GM18868 (cell line): ENCODE data around the gene ACER3.

Experiments
- ATAC-seq: cut with Tn5 transposase; IDR thresholded peaks from one replicate; pipeline ENCODE4 v1.9.1; 2021; ENCODE audit warnings: mild to moderate bottlenecking, moderate library complexity; ENCODE audit not compliant: unreplicated experiment

The ACER3 gene

DNA sequence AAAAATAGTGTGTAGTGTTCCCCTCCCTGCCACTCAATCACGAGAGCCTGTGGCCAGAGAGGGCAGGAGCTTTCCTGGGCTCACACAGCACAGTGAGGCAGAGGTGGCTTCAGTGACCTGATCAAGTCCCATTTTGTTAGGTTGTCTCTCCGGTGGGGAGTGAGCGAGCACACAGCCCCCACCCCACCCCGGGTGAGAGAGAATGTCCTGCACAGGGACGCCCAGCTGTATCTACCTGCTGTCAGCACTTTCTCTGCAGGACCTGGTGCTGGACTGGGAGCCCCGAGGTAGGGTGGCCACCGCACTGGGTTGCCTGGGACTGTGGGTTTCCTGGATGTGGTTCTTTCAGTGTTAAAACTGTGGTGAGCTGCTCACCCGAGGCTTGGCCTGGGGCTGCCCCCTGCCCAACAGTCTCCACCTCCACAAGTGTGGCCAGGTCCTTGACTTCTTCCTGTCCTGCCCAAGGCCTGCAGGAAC lies 212.2 kb downstream of the ACER3 start:
- ATAC-seq, result no peak

DNA sequence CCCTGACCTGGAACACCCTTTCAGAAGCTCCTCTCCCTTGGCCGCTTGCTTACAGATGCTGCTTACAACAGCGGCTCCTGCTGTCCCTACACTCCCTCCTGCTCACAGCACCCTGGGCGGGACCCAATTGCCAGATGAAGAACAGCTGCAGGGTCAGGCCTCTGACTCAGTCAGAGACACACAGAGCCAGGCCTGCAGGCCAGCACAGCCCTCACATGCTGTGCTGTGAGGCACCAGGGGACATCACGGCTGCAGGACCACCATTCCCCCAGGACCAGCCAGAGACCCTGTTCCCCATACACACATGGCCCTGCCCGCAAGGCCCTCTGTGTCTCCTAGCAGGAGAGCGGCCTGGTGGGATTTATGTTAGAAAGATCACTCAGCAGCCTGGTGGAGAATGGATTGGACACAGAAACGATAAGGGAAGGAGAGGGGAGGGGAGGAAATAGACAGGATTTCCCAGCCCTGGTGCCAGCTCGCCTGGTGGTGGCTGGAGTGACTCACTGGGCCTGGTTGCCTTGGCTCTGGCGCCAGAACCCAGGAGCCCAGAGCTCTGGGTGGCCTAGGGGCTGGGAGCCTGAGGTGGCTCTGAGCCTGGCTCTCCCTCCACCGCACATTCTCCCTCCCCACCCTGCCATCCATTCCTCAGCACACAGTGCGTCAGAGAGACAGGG lies 212.7 kb downstream of the ACER3 start:
- ATAC-seq, result no peak

DNA sequence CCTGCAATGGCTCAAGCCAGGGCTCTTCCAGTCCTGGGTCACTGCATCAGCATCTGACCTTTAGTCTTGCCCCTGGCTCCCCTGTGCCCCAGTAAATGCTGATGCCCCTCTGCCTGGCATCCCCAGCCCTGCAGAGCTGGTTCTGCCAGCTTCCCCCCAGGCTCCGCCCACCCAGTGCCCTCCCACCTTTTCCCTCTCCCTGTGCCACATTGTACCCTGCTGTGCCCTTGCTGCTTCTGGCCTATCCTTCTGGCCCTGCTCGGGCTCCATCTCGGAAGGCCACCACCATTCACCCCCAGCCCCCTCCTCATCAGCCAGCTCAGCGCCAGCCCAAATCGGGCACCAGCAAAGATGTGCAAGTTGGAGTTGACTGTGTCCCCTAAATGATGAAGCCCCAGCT lies 213.5 kb downstream of the ACER3 start:
- no peak for ATAC-seq

DNA sequence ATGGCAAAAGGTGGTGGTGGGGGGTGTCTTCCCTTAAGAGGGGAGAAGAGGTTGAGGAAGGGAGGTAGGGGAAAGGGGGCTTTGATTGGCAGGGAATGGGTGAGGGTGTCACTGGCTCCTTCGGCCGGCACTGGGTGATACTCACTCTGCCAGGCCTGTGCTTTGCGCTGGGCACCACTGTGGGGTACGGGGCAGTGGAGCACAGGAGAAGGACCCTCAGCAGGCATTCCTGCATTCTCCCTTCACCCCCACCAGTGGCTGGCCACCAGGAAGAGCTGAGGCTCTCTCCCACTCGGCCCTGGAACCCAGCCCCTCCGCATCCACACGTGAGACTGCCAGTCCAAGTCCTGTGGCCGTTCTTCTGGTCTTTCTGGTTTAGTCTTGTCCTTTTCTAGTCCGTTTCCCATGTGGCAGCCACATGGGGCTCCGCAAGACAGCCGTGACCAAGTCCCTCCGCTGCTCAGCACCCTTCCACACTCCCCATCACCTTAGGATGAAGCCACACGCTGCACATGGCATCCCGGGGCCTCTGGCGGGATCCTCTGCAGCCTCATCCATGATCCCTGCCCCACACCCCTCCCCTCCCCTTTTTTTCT lies 214.0 kb downstream of the ACER3 start:
- ATAC-seq, result no peak

DNA sequence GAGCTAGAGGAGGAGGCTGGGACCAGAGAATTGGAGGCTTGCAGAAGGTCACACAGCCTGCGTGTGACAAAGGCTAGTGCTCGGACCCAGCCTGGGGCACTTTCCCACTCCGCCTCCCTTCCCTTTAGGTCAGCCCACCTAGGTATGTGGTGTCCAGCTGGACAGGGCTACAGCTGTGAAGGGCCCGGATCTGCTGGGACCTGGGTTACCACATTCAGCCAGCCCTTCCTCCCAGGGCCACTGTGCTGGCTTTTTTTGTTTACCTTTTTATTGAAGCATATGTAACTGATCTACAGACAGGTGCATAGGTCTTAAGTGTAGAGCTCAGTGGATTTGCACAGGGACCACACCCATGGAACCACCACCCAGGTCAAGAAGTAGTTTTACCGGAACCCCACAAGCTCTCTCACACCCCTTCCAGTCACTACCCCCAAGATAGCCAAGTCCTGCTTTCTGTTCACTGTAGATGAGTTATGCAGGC lies 214.7 kb downstream of the ACER3 start:
- no peak for ATAC-seq
